ENCODE measurements around the gene ZNF641. TPM values are rescaled to one million over a fixed set of nuclear protein-coding genes. Genes with fewer than 3 reads are reported as not detected.

The ZNF641 gene
- total RNA-seq (2021) (6.9 to 8.3 TPM (median 7.8 TPM) in 3 replicates), Bru-seq, nascent RNA (percentile 68 among the genes with signal in this experiment)
- long read RNA-seq, experiment 1, full-length matches to known transcripts: 14 of 26 reads
- long read RNA-seq, experiment 1, partial matches to known transcripts: 2 of 26 reads
- long read RNA-seq, experiment 1, other reads (novel, unspliced or antisense): 10 of 26 reads
- long read RNA-seq, experiment 2, partial matches to known transcripts: 0 of 6 reads
- long read RNA-seq, experiment 2, other reads (novel, unspliced or antisense): 5 of 6 reads
- long read RNA-seq, experiment 3: 0 reads

GRCh38 chr12:48350249-48351021 lies at the start of gene ZNF641:
TSS of gene ZNF641 (minus strand) at chr12:48350919. CDS start at chr12:48348090, 2,829 bp downstream.
- ChIA-PET POLR2A (no interaction called here), CTCF (interaction anchor here (0.6 to 0.7 kb wide), 2 partner anchors 104 to 164 kb away, joined by 3 read pairs; no protein-coding TSS in a partner anchor)
- Mint-ChIP-seq H3K27ac (peak within 1 kb of the TSS; percentile 91), H3K4me3 (peak within 1 kb of the TSS; percentile 94), H3K36me3 (peaks cover 3% of the 10 kb centered on the region), H3K27me3 (ENCODE audit: low read depth) (peaks cover 15% of the 10 kb centered on the region), H3K4me1 (peaks cover 10% of the 10 kb centered on the region), H3K9me3 (no peaks in the 10 kb centered on the region)
- ATAC-seq (peak; percentile 85), DNase-seq (ENCODE audit: low spot score) (peak; percentile 77)
- TF ChIP-seq SP1 (CRISPR knock-in tag; conservative IDR thresholded peaks at IDR 0.05) (peak; percentile 36; the same call in 1 of the 2 replicates), NFE2L1 (CRISPR knock-in tag; IDR thresholded peaks at IDR 0.05) (peak; percentile 30; the same call in 1 of the 2 replicates), GTF2I (CRISPR knock-in tag; conservative IDR thresholded peaks at IDR 0.05) (no peak), RELA (CRISPR knock-in tag; IDR thresholded peaks at IDR 0.05; ENCODE audit: borderline replicate concordance) (no peak), MAX (CRISPR knock-in tag; IDR thresholded peaks at IDR 0.05) (0 out of 2 replicates have a peak, but pooled peaks have one; percentile 43), CBFB (CRISPR knock-in tag; IDR thresholded peaks at IDR 0.05; ENCODE audit: low read depth) (no peak), ZNF423 (CRISPR knock-in tag; IDR thresholded peaks at IDR 0.05) (0 out of 2 replicates have a peak, but pooled peaks have one; percentile 41)

- Mint-ChIP-seq H3K4me3 (no peak overlapping the region), H3K9me3 (peaks cover 11% of the 10 kb centered on the region), H3K4me1 (no peaks in the 10 kb centered on the region), H3K27ac (no peak overlapping the region), H3K36me3 (peaks cover 2% of the 10 kb centered on the region; the same call in 1 of the 2 replicates), H3K27me3 (ENCODE audit: low read depth) (peaks cover 46% of the 10 kb centered on the region)
- ChIA-PET CTCF (no interaction called here), POLR2A (interaction anchor here (0.5 kb wide), 1 partner anchor 1130 kb away, joined by 7 read pairs; no protein-coding TSS in a partner anchor)
- no peak for DNase-seq (ENCODE audit: low spot score)
- no peak for ATAC-seq
- TF ChIP-seq ZNF138 (CRISPR knock-in tag; conservative IDR thresholded peaks at IDR 0.05) (no peak), IRF2 (CRISPR knock-in tag; IDR thresholded peaks at IDR 0.05; ENCODE audit: borderline replicate concordance, low read depth) (no peak), FOXK1 (CRISPR knock-in tag; IDR thresholded peaks at IDR 0.05) (no peak), ZBTB43 (CRISPR knock-in tag; IDR thresholded peaks at IDR 0.05) (no peak), MXD4 (CRISPR knock-in tag; IDR thresholded peaks at IDR 0.05; ENCODE audit: borderline replicate concordance) (no peak), SMAD4 (CRISPR knock-in tag; IDR thresholded peaks at IDR 0.05) (no peak), ZMAT4 (CRISPR knock-in tag; IDR thresholded peaks at IDR 0.05) (no peak), AR (CRISPR knock-in tag; IDR thresholded peaks at IDR 0.05) (no peak), NFATC4 (CRISPR knock-in tag; IDR thresholded peaks at IDR 0.05) (no peak), CREB1 (CRISPR knock-in tag; IDR thresholded peaks at IDR 0.05) (no peak), KAT7 (CRISPR knock-in tag; IDR thresholded peaks at IDR 0.05; ENCODE audit: borderline replicate concordance) (no peak), NR3C1 (CRISPR knock-in tag; conservative IDR thresholded peaks at IDR 0.05; ENCODE audit: low read depth) (no peak), CTCF (IDR thresholded peaks at IDR 0.05) (no peak), ZNF232 (CRISPR knock-in tag; IDR thresholded peaks at IDR 0.05) (no peak)
Observed at GRCh38 chr12:48390026-48390425, 39.3 kb upstream of the ZNF641 start.
